ENCODE measurements around the gene TAF5L.

GRCh38 chr1:229629261-229629660, 3.3 kb upstream of the TAF5L start:
- no peak for TF ChIP-seq CTCF (IDR thresholded peaks at IDR 0.05)
- no peak for TF ChIP-seq POLR2A (IDR thresholded peaks at IDR 0.05)
- TF ChIP-seq EP300 (IDR thresholded peaks at IDR 0.05), result no peak
